Activated naive CD4-positive, alpha-beta T cell treated with anti-CD3 and anti-CD28 coated beads, Interleukin-2, amount 50 U/mL, for 16 hours (primary cell): ENCODE measurements around the gene CD1D.
A peak's percentile ranks its signal among the peaks of the same experiment; 100 is the strongest.
"Not testable (repeated sequence)": the region's sequence is repeated elsewhere in the genome, so short reads cannot be mapped to it uniquely, and the experiment has no call there.

Experiments
- DNase-seq: peaks from one replicate; pipeline ENCODE4 v3.0.0-alpha.2; 2020

CD1D gene

DNA sequence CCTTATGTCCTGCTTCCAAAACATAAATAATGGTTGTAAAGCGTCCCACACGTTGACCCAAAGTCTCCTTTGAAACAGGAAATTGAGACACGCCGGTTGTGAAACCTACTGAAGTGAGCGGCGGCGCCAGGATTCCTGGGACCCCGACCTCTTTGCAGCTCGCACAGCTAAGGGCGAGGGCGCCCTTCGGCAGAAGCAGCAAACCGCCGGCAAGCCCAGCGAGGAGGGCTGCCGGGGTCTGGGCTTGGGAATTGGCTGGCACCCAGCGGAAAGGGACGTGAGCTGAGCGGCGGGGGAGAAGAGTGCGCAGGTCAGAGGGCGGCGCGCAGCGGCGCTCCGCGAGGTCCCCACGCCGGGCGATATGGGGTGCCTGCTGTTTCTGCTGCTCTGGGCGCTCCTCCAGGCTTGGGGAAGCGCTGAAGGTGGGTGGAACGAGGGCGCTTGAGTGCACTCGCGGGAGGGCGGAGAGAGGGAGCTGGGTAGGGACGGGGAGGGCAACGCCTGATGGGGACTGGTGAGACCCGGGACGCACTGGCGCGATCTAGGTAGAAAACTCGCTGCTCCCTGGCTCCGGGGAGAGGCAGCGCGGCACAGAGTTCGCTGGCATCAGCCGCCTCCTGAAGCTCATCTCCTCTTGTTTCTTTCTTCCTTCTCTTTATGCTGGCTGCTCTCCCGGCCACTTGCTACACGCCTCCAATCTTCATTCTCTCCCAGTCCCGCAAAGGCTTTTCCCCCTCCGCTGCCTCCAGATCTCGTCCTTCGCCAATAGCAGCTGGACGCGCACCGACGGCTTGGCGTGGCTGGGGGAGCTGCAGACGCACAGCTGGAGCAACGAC is at the start of gene CD1D:
CD1D (plus strand) TSS at position 155 of the 836 bp plus-strand sequence; CDS start at position 362, 207 bp downstream.
- no peak for DNase-seq

DNA sequence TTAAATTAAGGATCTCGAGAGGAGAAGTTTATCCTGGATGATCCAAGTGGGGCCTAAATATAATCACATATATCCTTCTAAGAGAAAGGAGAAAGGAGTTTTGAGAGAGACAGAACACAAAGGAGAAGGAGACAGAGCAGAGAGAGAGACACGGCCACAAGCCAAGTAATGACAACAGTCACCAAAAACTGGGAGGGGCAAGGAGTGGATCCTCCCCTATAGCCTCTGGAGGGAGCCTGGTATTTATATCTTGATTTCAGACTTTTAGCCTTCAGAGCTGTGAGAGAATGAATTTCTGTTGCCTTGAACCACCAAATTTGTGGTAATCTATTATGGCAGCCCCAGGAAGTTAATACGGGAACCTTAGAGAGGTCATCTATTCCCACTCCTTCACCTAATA is 49.5 kb upstream of the CD1D start:
- no peak for DNase-seq

DNA sequence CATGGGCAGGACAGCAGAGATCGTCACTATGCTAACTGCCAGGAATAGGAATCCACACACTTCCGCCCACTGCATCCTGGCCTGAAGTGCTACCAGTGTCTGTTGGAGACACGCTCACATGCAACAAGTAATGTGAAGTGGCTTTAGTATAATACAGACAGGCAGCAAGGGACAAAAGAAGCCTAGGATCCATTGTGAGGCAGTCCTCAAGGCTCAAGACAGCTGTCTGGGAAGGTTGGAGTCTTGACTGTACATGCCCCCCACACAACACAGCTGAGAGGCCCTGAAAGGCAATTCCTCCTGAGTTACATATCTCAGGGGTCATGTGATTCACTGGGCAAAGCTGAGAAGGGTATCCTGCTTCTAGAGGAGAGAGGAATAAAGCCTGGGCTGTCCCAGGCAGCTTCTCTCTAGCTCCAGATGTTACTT is 39.9 kb upstream of the CD1D start:
- DNase-seq, result no peak

DNA sequence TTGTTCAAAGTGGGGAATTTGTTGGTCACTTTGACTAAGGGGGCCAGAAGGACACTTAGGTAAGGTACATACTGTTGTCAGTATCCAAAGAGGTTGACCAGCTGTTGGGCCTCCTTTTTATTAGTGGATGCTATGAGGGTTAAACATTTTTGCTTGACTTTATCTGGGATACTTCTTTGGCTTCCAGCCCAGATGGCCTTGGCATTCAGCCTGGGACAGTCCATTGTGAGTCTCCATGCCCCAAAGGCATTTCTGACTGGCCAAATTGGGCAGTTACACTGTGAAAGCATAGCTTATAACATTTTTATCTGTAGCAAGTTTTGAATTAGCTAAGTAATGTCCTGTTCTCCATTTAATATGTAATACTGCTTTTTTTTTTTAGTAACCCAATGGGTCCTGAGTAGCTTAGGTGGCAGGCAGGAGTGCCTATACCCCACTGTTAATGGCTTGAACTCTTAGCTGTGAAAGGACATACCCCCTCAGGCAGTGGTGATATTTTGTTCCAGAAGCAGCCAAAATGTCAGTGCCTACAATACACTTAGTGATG is 35.4 kb upstream of the CD1D start:
- no peak for DNase-seq

DNA sequence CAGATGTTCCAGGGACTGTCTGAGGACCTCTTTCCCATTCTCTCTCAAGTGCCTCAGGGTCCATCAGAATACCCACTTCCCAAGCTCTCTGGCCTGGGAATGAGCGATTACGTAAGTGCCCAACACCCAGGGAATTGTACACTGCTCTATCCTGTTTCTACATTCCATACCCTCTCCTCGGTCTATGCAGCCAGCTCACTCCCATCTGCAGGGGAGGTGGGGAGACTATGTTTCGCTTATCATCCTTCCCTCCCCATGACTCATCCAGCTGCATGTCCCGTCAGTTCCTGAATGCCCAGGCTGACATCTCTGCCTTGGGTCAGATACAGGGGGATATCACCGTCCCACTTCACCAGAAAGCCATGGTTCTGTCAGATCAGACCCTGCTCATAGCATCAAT is 34.5 kb upstream of the CD1D start:
- no peak for DNase-seq

DNA sequence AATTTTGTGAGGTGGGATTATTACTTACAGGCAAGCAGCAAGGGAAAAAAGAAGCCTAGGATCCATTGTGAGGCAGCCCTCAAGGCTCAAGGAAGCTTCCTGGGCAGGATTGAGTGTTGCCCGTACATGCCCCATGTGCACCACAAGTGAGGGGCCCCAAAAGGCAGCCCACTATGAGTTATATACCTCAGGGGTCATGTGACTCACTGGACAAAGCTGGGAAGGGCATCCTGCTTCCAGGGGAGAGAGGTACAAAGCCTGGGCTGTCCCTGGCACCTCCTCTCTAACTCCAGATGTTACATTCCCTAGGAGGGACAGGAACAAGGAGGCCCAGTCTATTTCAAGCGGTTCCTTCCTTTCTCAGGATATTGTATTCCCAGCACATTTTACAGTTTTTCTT is 34.0 kb upstream of the CD1D start:
- no peak for DNase-seq

DNA sequence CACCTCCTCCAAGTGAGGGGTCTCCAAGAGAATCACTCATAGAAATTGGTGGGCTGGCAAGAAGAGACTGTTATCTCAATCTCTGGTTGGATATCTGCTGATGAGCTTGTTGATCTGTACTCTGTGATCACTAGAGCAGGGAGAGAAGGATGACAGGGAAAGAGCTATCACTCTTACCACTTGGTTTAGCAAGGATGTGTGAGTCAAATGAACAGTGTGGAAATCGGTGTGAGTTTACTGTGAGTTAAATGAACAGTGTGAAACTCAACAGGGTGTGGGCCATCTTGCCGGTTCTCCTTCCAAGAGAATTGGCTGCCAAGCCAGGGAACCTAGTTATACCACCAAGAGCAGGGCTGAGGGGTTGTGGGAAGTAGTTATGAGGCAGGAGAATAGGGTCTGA is 33.3 kb upstream of the CD1D start:
- DNase-seq, result no peak

DNA sequence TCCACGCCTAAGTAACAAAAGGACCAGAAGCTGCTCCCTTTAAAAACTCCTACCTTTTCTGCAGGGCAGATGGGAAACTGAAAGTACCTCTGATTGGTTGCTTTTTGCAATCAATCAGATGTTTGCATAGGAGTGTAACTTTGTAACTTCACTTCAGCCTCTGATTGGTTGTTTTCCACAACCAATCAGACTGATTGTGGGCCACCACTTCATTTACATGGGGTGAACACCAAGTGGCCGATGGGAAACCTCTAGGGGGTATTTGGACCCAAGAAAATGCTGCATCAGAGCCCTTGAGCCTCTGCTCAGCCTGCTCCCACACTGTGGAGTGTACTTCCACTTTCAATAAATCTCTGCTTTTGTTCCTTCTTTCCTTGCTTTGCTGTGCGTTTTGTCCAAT is 32.8 kb upstream of the CD1D start:
- no peak for DNase-seq

DNA sequence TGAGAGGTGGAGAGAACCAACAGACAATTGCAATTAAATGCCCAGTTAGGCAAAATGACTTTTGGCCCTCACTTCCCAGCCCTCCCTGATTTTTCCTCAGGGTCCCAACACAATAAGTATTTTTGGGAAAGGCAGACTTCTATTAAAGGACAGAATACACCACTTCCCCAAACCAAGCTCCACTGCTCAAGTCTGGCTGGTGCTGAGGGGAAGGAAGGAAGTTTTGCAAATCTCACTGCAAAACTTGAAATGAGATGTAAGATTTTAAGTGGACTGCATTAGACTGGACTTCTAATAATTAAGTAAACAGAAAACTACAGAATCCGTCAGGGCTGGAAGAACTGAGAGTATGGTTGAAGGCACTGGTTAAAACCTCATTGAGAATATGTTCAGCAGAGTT is 32.2 kb upstream of the CD1D start:
- DNase-seq, result no peak

DNA sequence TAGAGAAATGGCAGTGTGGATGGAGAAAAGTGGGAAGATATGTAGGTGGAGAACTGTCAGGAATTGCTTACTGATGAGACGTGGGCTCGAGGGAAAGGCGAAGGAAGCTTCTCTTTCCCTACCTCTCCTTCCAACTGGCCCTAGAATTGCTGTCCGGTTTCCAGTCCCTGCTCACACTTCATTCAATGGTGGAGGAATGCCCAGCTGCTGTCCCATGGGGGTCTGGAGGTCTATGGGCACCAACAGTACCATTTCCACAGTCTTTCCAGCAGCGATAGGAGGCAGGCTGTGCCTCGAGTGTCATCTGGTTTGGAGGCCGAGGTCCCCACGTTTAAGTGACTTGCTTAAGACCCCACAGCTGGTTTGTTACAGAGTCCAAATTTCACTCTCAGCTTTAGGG is 31.5 kb upstream of the CD1D start:
- no peak for DNase-seq

DNA sequence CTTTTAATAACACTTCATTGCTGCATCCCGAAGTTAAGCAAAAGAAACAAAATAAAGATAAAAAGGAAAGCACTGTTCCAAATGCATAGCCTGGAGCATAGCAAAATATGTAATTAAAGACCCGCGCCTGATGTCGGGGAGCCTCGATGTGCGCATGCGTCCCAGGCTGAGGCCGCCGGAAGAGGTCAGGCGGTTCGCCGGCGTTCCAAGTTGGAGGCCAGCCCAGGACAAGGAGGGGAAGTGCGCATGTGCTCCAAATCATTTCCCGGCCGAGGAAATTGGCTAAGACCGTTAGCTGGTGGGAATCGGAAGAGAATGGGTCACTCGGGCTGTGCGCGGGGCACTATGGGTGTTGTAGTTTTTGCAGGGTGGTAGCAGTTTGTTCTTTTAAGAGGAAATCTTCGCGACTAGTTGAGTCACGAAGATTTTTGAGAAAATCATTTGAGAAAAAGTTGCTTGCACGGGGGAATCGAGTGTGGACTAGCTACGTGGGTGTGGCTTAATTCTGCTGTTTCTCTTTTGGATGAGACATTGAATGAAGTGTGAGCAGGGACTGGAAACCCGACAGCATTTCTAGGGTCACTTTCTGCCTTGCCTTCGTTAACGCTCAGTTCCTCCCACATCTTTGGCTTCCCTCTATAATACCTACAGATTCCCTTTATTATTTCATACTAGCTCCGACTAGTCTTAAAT is 31.0 kb upstream of the CD1D start:
- DNase-seq, result peak; percentile 68

DNA sequence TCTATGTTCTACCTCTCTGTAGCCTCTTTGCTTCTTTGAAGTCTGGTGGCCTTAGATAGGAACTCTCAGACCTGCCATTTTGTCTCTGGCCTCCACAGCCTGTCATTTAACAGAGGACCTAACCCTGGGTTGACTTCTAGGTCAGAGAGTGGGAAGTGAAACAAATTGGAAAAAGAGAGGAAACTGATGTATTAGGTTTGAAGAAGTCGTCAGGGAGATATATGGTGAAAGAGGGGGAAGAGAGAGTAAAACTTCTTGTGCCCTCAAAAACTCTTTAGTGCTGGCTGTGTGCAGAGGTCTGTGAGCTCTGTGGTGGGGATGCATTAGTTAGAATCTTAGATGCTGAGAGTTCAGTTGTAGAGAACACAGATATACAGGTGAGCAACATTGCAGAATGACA is 30.2 kb upstream of the CD1D start:
- DNase-seq, result no peak

DNA sequence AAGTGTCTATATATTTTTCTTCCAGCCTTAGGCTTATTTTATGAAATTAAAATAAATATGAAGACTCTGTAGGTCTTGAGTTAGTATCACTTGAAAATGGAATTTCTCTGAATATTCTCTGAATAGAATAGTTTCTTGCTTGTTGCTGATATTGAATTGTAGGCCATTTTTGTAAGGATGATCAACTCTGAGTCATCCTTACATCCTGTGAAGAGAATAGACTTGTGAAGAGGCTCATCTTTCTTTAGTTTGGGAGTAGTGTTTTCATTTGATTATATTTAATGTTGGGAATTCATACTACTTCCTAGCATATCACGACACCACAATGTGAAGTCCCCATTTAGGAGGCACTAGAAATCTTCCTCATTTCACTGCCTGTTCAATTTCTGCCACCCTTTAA is 27.5 kb upstream of the CD1D start:
- DNase-seq, result no peak

DNA sequence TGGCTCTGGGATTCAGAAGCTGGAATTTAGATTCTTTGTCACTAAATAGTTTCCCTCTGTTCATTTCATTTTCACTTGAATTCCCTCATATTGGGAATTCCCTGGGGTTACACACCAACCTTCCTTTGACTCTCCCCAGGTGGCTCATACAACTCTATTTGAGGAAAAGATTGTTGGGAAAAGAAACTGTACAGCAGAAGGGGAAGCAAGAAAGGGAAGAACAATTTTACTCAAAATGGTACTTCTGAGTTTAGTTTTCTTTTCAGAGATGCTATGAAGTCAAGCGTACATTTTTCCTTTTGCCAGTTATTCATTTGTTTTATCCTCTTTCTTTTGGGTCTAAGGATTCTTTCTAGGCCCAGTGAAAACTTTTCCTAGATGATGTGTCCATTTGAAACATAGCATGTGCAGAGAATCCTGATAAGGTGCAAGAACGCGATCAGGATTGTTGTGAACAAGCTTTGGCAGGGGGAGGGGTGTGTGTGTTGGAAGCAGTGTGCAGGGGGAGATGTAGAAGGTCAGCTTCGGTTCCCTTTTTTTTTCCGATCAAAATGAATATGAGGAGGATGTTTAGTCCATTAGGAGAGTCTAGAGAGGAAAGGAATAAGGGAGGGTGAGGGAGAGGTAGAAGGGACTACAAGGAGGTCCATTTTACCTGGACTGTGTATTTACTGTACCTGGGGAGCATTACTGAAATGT is 26.8 kb upstream of the CD1D start:
- no peak for DNase-seq

DNA sequence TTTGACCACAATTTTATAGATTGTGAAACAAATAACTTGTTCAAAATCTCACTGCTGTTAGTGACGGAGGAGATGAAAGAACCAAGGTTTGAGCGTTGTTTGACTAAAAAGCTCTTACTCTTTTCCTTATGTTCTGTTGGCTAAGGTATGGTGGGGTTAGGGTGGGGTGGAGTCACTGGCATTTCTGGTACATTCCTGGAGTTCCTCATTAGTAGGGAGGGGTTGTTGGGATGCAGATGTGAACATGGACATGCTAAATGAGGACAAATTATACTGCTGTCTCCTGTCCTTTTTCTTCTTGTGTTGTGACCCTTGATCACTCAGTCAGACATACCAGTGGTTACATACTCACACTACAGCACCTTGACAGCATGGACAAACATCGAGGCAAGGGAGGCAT is 26.2 kb upstream of the CD1D start:
- DNase-seq, result no peak

DNA sequence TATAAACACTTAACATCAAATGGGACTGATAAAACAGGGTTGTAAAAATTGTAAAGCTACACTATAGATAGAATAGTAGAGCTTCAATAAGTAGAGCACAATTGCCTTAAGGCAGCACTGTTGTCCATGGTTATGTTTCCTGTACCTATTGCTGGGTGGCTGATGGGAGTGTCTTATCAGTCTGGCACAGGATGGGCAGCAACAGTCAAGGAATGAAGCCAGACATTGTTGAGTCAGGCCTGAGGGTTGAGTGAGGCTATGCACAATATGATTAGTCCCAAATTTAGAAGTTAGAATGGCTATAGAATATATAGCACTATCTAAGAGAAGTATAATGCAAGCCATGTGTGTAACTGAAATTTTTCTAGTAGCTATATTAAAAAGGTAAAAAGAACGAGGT is 25.0 kb upstream of the CD1D start:
- DNase-seq, result no peak

DNA sequence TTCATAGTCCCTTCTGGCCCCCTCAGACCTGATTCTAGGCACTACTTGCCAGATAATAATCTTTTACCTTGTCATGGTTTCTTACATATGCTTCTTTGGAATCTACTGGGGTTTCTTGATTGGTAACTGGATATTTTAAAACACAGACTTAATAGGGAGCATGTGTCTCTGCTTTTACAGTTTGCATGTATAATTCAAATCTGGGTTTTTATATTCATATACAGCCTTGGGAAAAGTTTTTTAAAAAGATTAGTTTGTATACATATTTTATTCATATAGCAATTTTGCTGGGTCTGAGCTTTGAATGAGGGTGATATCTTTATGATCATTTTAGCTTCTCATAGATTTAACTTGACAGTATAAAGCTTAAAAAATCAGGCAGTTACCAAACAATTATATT is 21.1 kb upstream of the CD1D start:
- no peak for DNase-seq

DNA sequence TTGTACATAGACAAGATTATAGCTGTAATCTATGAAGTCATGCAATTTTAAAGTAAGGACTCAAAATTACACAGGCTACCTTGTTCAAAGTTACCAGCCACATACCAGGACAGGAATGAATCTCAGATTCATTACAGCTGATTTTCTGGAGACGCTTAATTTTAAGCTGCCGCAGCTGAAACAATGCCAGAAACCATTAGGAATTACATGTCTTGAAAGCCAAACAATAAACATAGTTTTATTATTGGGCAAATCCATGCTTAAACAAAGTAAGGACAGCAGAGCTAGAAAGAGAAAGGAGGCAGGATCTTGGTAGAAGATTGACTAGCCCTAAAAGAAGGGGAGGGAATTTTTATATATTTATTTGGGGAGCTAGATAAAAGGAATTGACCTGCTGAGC is 19.2 kb upstream of the CD1D start:
- DNase-seq, result no peak

DNA sequence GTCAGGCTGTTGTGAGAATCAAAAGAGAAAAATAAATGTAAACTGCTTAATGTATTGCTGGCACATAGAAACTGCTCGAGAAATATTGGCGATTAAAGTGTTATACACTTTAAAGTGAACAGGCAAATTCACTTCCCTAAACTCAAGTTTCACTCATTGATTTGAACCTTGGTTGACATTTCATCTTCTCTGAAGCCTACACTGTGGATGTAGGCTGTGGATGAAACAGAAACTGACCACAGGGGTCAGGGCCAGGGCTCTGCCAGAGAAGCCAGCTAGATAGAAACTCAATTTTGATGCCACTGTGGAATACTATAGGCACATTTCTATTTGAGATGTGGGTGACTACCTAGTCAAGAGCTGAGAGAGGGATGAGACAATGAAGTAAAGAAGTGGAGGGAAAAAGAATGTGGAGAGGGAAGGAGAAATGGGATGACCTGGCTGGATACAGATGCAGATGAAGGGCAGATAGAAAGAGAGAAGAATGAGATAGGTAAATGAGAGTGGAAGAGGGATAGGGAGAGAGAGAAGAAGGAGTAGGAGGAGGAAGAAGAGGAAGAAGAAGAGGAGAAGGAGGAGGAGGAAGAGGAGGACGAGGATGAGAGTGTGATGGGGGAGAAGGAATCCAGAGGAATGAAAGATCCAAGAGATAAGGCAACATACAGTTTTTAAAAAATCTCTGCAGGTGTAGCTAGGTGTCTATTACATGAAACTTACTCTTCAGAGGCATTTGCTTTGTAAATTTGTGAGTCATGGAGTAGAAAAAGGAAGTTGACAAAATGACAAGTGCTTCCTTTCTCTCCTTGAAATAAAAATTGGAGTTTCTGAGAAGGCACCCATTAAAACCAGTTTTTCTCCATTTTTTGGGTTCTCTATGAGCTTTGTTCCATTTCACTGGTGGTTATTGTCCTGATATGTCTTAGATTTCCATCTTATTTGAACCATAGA is 17.4 kb upstream of the CD1D start:
- DNase-seq, result no peak

DNA sequence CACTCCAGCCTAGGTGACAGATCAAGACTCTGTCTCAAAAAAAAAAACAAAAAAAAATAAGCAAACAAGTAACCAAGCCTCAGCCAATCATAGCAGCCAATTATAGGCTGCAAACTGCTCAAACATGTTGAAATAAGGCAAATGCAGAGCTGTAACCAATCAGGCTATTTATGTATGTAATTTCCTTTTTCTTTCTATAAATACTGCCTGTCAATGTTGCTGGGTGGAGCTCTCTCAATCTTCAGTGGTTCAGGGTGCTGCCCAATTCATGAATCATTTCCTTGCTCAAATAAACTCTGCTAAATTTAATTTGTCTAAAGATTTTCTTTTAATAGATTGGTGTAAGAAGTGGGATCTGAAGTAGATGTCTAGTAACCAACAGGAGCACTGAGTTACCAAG is 11.6 kb upstream of the CD1D start:
- no peak for DNase-seq

DNA sequence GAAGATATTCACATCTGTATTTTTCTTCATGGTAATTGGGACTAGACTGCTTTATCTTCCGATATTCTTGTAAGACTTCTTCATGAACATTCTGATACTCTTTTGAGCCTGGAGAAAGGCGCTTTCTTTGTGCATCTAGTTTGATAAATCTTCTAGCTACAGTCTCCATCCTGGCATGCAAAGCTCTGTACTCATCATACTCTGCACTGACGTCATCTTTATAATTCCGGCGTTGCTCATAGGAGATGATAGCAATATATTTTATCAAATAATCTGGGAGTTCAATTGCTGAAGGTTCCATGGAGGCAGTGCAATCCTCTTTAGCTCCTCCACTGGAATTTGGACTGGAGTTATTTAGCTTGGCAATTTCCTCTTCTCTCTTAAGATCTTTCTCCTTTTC is 4.8 kb upstream of the CD1D start:
- not testable (repeated sequence) for DNase-seq

DNA sequence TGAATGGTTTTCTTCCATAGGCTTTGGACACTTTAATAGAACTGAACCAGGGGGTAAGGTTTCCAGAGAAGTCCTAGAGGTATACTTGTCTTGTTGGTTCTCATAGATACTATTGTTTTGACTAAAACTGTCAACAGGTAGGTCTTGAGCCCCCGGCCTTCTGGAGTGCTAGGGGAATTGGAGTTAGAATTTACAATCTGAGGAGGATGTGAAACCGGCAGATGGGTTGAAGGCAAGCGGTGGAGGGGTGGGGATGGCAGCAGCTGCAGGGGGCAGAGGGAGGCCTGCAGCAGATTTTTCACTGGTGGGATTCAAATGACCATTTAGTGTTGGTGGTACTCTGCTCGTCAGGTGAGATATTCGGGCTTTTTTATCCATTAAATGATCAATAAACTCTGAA is 4.3 kb upstream of the CD1D start:
- no peak for DNase-seq
